ENCODE data around the gene DDX10.

DNA sequence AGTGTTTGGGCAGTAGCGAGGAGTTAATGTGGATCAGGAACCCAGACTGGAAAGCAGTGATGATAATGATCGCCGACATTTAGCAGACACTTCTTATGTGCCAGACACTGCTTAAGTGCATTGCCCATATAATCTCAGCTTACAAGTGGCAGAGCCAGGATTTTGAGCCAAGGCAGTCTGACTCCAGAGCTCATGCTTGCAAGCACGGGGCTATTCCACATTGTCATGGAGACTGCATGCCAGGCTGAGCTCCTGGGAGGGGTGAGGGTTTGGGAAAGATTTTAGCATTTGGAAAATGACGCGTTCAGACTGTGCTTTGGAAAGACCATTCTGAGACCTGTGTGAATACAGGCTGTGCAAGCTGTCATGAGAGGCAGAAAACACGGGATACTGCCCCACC is 302.7 kb downstream of the DDX10 start:
- TF ChIP-seq, protein P1, sequence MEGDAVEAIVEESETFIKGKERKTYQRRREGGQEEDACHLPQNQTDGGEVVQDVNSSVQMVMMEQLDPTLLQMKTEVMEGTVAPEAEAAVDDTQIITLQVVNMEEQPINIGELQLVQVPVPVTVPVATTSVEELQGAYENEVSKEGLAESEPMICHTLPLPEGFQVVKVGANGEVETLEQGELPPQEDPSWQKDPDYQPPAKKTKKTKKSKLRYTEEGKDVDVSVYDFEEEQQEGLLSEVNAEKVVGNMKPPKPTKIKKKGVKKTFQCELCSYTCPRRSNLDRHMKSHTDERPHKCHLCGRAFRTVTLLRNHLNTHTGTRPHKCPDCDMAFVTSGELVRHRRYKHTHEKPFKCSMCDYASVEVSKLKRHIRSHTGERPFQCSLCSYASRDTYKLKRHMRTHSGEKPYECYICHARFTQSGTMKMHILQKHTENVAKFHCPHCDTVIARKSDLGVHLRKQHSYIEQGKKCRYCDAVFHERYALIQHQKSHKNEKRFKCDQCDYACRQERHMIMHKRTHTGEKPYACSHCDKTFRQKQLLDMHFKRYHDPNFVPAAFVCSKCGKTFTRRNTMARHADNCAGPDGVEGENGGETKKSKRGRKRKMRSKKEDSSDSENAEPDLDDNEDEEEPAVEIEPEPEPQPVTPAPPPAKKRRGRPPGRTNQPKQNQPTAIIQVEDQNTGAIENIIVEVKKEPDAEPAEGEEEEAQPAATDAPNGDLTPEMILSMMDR (IDR thresholded peaks at IDR 0.05; ENCODE audit: insufficient read depth, low read length): no peak
- TF ChIP-seq POLR2AphosphoS5 (IDR thresholded peaks at IDR 0.05; ENCODE audit: low read depth): no peak
- TF ChIP-seq, protein P2, sequence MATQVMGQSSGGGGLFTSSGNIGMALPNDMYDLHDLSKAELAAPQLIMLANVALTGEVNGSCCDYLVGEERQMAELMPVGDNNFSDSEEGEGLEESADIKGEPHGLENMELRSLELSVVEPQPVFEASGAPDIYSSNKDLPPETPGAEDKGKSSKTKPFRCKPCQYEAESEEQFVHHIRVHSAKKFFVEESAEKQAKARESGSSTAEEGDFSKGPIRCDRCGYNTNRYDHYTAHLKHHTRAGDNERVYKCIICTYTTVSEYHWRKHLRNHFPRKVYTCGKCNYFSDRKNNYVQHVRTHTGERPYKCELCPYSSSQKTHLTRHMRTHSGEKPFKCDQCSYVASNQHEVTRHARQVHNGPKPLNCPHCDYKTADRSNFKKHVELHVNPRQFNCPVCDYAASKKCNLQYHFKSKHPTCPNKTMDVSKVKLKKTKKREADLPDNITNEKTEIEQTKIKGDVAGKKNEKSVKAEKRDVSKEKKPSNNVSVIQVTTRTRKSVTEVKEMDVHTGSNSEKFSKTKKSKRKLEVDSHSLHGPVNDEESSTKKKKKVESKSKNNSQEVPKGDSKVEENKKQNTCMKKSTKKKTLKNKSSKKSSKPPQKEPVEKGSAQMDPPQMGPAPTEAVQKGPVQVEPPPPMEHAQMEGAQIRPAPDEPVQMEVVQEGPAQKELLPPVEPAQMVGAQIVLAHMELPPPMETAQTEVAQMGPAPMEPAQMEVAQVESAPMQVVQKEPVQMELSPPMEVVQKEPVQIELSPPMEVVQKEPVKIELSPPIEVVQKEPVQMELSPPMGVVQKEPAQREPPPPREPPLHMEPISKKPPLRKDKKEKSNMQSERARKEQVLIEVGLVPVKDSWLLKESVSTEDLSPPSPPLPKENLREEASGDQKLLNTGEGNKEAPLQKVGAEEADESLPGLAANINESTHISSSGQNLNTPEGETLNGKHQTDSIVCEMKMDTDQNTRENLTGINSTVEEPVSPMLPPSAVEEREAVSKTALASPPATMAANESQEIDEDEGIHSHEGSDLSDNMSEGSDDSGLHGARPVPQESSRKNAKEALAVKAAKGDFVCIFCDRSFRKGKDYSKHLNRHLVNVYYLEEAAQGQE (IDR thresholded peaks at IDR 0.05; ENCODE audit: insufficient replicate concordance, low read depth): no peak

Measured in HL-60 (cell line).